ENCODE measurements around the gene CEP95.

Gene CEP95

DNA sequence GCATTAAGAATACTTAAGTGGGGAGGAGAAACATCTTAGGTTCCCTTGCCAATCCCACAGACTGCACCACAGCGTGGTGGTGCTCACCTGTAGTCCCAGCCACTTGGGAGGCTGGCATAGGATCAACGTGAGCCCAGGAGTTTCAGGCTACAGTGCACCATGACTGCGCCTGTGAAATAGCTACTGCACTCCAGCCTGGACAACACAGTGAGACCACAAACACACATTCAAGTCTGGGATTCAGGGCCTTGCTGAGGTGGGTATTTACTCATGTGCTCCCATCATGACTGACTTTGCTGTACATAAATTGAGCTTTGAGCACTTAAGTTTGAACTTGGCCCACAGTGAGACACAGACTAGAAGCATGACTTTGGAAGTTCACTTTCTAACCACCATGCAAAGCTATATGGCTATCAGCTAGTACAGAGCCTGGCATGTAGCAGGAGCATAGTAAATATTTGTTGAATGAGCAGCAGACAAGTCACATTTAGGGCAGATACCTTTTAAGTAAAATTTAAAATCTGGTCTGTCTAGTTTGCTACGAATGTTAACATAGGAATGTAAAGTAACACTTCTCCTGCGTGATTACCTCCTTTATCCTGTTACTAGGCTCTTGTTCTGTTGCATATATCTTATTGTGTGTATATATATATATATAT, 33.5 kb downstream of the CEP95 start:
- no peaks in the 10 kb centered on the region for H3K9me3 ChIP-seq (ENCODE audit: control insufficient read depth, insufficient read depth, low read depth, low read length)
- no peaks in the 10 kb centered on the region for H3K4me1 ChIP-seq (ENCODE audit: control insufficient read depth, insufficient read depth, low read length)
- no peak overlapping the region for H3K4me3 ChIP-seq (ENCODE audit: low read depth, low read length)
- TF ChIP-seq ZNF341 (tag by site-specific recombination; IDR thresholded peaks at IDR 0.05; ENCODE audit: low read depth) (no peak), ZNF670 (tag by site-specific recombination; IDR thresholded peaks at IDR 0.05; ENCODE audit: low read depth) (no peak), ZBTB17 (tag by site-specific recombination; IDR thresholded peaks at IDR 0.05) (no peak), ZNF529 (tag by site-specific recombination; IDR thresholded peaks at IDR 0.05; ENCODE audit: insufficient replicate concordance) (no peak)
- ChIA-PET CTCF (interaction anchor here (0.6 to 0.7 kb wide), 2 partner anchors 120 to 609 kb away, joined by 4 to 5 read pairs; no protein-coding TSS in a partner anchor), POLR2A (interaction anchor here (1.0 to 1.4 kb wide), 2 partner anchors 19 to 43 kb away, joined by 3 to 4 read pairs; partner anchors contain the start of gene POLG2)
- H3K27ac ChIP-seq (ENCODE audit: extremely low read depth, low read depth, low read length): no peak overlapping the region
- H3K36me3 ChIP-seq (ENCODE audit: control insufficient read depth in 2 of 2, insufficient read depth in 1 of 2, low read length in 2 of 2): peaks cover 38 to 83% of the 10 kb centered on the region in 2 experiments

GRCh38 chr17:64544742-64545141, 38.0 kb downstream of the CEP95 start:
- ChIA-PET POLR2A (interaction anchor here (0.7 kb wide), 1 partner anchor 38 kb away, joined by 4 read pairs; the partner anchor contains the start of gene DDX5), CTCF (interaction anchor here (0.6 to 1.6 kb wide), 5 partner anchors 11 to 125 kb away, joined by 3 to 8 read pairs (median 3); no protein-coding TSS in a partner anchor)
- H3K27ac ChIP-seq (ENCODE audit: extremely low read depth, low read depth, low read length): no peak overlapping the region
- H3K4me1 ChIP-seq (ENCODE audit: control insufficient read depth, insufficient read depth, low read length): no peaks in the 10 kb centered on the region
- no peaks in the 10 kb centered on the region for H3K9me3 ChIP-seq (ENCODE audit: control insufficient read depth, insufficient read depth, low read depth, low read length)
- peaks cover 19 to 79% of the 10 kb centered on the region in 2 experiments for H3K36me3 ChIP-seq (ENCODE audit: control insufficient read depth in 2 of 2, insufficient read depth in 1 of 2, low read length in 2 of 2)
- H3K4me3 ChIP-seq (ENCODE audit: low read depth, low read length): no peak overlapping the region
- TF ChIP-seq ZSCAN5A (tag by site-specific recombination; IDR thresholded peaks at IDR 0.05): no peak
- TF ChIP-seq ZNF76 (tag by site-specific recombination; IDR thresholded peaks at IDR 0.05; ENCODE audit: borderline replicate concordance, low read depth): no peak
- TF ChIP-seq ZNF660 (tag by site-specific recombination; IDR thresholded peaks at IDR 0.05): no peak
- TF ChIP-seq ZNF354C (tag by site-specific recombination; IDR thresholded peaks at IDR 0.05; ENCODE audit: borderline replicate concordance, low read depth): no peak
- no peak for TF ChIP-seq ZNF398 (tag by site-specific recombination; IDR thresholded peaks at IDR 0.05)
- TF ChIP-seq, protein P1, sequence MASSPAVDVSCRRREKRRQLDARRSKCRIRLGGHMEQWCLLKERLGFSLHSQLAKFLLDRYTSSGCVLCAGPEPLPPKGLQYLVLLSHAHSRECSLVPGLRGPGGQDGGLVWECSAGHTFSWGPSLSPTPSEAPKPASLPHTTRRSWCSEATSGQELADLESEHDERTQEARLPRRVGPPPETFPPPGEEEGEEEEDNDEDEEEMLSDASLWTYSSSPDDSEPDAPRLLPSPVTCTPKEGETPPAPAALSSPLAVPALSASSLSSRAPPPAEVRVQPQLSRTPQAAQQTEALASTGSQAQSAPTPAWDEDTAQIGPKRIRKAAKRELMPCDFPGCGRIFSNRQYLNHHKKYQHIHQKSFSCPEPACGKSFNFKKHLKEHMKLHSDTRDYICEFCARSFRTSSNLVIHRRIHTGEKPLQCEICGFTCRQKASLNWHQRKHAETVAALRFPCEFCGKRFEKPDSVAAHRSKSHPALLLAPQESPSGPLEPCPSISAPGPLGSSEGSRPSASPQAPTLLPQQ (tag by site-specific recombination; IDR thresholded peaks at IDR 0.05): no peak
- no peak for TF ChIP-seq KLF10 (tag by site-specific recombination; IDR thresholded peaks at IDR 0.05)
- no peak for TF ChIP-seq ZNF529 (tag by site-specific recombination; IDR thresholded peaks at IDR 0.05; ENCODE audit: insufficient replicate concordance)
- no peak for TF ChIP-seq ZFHX2 (tag by site-specific recombination; conservative IDR thresholded peaks at IDR 0.05)

GRCh38 chr17:64546716-64547115, 39.9 kb downstream of the CEP95 start:
- ChIA-PET CTCF (no interaction called here), POLR2A (no interaction called here)
- Histone ChIP-seq H3K36me3 (ENCODE audit: control insufficient read depth in 2 of 2, insufficient read depth in 1 of 2, low read length in 2 of 2) (peaks cover 21 to 83% of the 10 kb centered on the region in 2 experiments), H3K4me3 (ENCODE audit: low read depth, low read length) (no peak overlapping the region), H3K4me1 (ENCODE audit: control insufficient read depth, insufficient read depth, low read length) (no peaks in the 10 kb centered on the region), H3K27ac (ENCODE audit: extremely low read depth, low read depth, low read length) (no peak overlapping the region), H3K9me3 (ENCODE audit: control insufficient read depth, insufficient read depth, low read depth, low read length) (no peaks in the 10 kb centered on the region)
- no peak for TF ChIP-seq HOXD13 (CRISPR knock-in tag; IDR thresholded peaks at IDR 0.05; ENCODE audit: borderline replicate concordance)
- TF ChIP-seq, protein P2, sequence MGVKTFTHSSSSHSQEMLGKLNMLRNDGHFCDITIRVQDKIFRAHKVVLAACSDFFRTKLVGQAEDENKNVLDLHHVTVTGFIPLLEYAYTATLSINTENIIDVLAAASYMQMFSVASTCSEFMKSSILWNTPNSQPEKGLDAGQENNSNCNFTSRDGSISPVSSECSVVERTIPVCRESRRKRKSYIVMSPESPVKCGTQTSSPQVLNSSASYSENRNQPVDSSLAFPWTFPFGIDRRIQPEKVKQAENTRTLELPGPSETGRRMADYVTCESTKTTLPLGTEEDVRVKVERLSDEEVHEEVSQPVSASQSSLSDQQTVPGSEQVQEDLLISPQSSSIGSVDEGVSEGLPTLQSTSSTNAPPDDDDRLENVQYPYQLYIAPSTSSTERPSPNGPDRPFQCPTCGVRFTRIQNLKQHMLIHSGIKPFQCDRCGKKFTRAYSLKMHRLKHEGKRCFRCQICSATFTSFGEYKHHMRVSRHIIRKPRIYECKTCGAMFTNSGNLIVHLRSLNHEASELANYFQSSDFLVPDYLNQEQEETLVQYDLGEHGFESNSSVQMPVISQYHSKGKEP (tag by site-specific recombination; IDR thresholded peaks at IDR 0.05): no peak
- TF ChIP-seq ZNF341 (tag by site-specific recombination; IDR thresholded peaks at IDR 0.05; ENCODE audit: low read depth): no peak
- no peak for TF ChIP-seq ZNF335 (tag by site-specific recombination; conservative IDR thresholded peaks at IDR 0.05)
- TF ChIP-seq, protein P3, sequence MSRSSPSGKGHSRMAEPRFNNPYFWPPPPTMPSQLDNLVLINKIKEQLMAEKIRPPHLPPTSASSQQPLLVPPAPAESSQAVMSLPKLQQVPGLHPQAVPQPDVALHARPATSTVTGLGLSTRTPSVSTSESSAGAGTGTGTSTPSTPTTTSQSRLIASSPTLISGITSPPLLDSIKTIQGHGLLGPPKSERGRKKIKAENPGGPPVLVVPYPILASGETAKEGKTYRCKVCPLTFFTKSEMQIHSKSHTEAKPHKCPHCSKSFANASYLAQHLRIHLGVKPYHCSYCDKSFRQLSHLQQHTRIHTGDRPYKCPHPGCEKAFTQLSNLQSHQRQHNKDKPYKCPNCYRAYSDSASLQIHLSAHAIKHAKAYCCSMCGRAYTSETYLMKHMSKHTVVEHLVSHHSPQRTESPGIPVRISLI (tag by site-specific recombination; IDR thresholded peaks at IDR 0.05): no peak
- no peak for TF ChIP-seq ZNF302 (tag by site-specific recombination; IDR thresholded peaks at IDR 0.05; ENCODE audit: low read depth)
- no peak for TF ChIP-seq ZNF768 (tag by site-specific recombination; IDR thresholded peaks at IDR 0.05)
- TF ChIP-seq ZSCAN16 (tag by site-specific recombination; IDR thresholded peaks at IDR 0.05): no peak
